ENCODE results near the gene MAP6.

Gene MAP6

DNA sequence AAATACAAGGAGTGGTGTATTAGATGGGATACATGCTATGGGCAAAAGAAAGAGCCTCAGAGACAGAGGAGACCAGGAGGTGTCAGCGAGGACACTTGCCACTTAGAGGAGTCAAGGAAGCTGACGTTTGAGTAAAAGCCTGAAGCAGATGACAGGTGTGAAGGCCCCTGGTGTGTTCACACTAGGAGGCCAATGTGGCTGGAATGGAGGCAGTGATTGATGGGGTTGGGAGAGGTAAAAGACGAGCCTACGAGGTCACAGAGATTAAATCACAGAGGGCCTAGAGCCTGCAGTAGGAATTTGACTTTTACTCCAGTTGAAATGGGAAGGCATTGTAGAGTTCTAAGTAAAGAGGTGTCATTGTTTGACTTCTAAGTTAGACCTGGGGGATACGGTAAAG lies 131.1 kb downstream of the MAP6 start:
- no peaks in the 10 kb centered on the region for H4K20me1 ChIP-seq (ENCODE audit: low read depth, low read length)
- no peaks in the 10 kb centered on the region for H3K9me2 ChIP-seq (replicated peaks; ENCODE audit: insufficient read depth, low read length)
- no peaks in the 10 kb centered on the region for H3K36me3 ChIP-seq (ENCODE audit: low read length)
- no peak overlapping the region for H2AFZ ChIP-seq (ENCODE audit: low read depth, low read length, severe bottlenecking)
- H3K27ac ChIP-seq (ENCODE audit: low read depth, low read length), result no peak overlapping the region
- no peak for TF ChIP-seq EZH2phosphoT487 (conservative IDR thresholded peaks at IDR 0.05; ENCODE audit: low read length)
- TF ChIP-seq, protein P1, sequence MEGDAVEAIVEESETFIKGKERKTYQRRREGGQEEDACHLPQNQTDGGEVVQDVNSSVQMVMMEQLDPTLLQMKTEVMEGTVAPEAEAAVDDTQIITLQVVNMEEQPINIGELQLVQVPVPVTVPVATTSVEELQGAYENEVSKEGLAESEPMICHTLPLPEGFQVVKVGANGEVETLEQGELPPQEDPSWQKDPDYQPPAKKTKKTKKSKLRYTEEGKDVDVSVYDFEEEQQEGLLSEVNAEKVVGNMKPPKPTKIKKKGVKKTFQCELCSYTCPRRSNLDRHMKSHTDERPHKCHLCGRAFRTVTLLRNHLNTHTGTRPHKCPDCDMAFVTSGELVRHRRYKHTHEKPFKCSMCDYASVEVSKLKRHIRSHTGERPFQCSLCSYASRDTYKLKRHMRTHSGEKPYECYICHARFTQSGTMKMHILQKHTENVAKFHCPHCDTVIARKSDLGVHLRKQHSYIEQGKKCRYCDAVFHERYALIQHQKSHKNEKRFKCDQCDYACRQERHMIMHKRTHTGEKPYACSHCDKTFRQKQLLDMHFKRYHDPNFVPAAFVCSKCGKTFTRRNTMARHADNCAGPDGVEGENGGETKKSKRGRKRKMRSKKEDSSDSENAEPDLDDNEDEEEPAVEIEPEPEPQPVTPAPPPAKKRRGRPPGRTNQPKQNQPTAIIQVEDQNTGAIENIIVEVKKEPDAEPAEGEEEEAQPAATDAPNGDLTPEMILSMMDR (IDR thresholded peaks at IDR 0.05; ENCODE audit: insufficient read depth, low read length, poor library complexity, severe bottlenecking), result no peak
- no peak overlapping the region for H3K4me3 ChIP-seq (ENCODE audit: insufficient read depth, low read length, poor library complexity, severe bottlenecking)
- no peaks in the 10 kb centered on the region for H3K79me2 ChIP-seq (ENCODE audit: insufficient read depth, low read length)
- H3K27me3 ChIP-seq (ENCODE audit: low read length), result no peaks in the 10 kb centered on the region
- H3F3A ChIP-seq (ENCODE audit: insufficient read depth), result no peaks in the 10 kb centered on the region
- peak overlapping the region; percentile 3 for H3K4me2 ChIP-seq (ENCODE audit: low read depth, low read length, poor library complexity, severe bottlenecking)
- no peak overlapping the region for H3K9ac ChIP-seq (ENCODE audit: low read length)
- no peaks in the 10 kb centered on the region for H3K9me3 ChIP-seq (ENCODE audit: insufficient read depth, low read length)

Measured in SU-DHL-6 (cell line).